Liver (tissue), 9 donors: ENCODE measurements around the gene CHD3. TPM values are rescaled to one million over a fixed set of nuclear protein-coding genes. Genes with fewer than 3 reads are reported as not detected.
A peak's percentile ranks its signal among the peaks of the same experiment; 100 is the strongest.

Source experiments
- DNase-seq: peaks from one replicate; pipeline ENCODE4 v3.0.0-alpha.2; 2017; ENCODE audit warnings: low spot score
- H3K27ac ChIP-seq, 2 donors: one replicate each; pipeline ENCODE4 v1.7.0; 2013; ENCODE audit warnings: inconsistent platforms in 2 of 2, low read length in 2 of 2, control low read depth in 1 of 2, low read depth in 1 of 2, mild to moderate bottlenecking in 1 of 2
- H3K27me3 ChIP-seq, 4 donors: one replicate each; pipeline versions ENCODE4 v1.6.1 to v1.7.0; 2013; ENCODE audit warnings: low read length in 3 of 4, inconsistent platforms in 1 of 4, mild to moderate bottlenecking in 1 of 4, moderate library complexity in 1 of 4; ENCODE audit not compliant: control insufficient read depth in 4 of 4, insufficient read depth in 4 of 4
- H3K36me3 ChIP-seq, 4 donors: one replicate each; pipeline versions ENCODE4 v1.6.1 to v1.7.0; 2013; ENCODE audit warnings: low read length in 3 of 4, mild to moderate bottlenecking in 3 of 4, low read depth in 1 of 4, moderate library complexity in 1 of 4; ENCODE audit not compliant: control insufficient read depth in 4 of 4, insufficient read depth in 3 of 4
- H3K4me1 ChIP-seq, 4 donors: one replicate each; pipeline versions ENCODE4 v1.6.1 to v1.7.0; 2013; ENCODE audit warnings: low read length in 3 of 4, mild to moderate bottlenecking in 3 of 4, moderate library complexity in 1 of 4; ENCODE audit not compliant: control insufficient read depth in 4 of 4, insufficient read depth in 4 of 4
- H3K4me3 ChIP-seq, 3 donors: one replicate each; pipeline versions ENCODE4 v1.6.1 to v1.7.0; 2013; ENCODE audit warnings: low read length in 3 of 3, control low read depth in 1 of 3, low read depth in 1 of 3, mild to moderate bottlenecking in 1 of 3
- H3K9ac ChIP-seq, 2 donors: one replicate each; pipeline ENCODE4 v1.7.0; 2013; ENCODE audit warnings: low read length in 2 of 2, mild to moderate bottlenecking in 2 of 2, moderate library complexity in 2 of 2, control low read depth in 1 of 2, low read depth in 1 of 2
- H3K9me3 ChIP-seq, 4 donors: one replicate each; pipeline versions ENCODE4 v1.6.1 to v1.7.0; 2013; ENCODE audit warnings: low read length in 3 of 4; ENCODE audit not compliant: control insufficient read depth in 4 of 4
- EGR1 ChIP-seq, 2 donors: IDR thresholded peaks; 2 replicates each; pipeline ENCODE4 v1.6.1; 2016 to 2018; ENCODE audit warnings: antibody characterized with exemption in 2 of 2, low read depth in 2 of 2
- FOXA2 ChIP-seq: IDR thresholded peaks from 2 replicates; pipeline ENCODE4 v1.6.1; 2016; ENCODE audit warnings: antibody characterized with exemption
- GABPA ChIP-seq, 2 donors: IDR thresholded peaks in 1 of 2; conservative IDR thresholded peaks in 1 of 2; 2 replicates each; pipeline ENCODE4 v1.6.1; 2016; ENCODE audit warnings: antibody characterized with exemption in 2 of 2, mild to moderate bottlenecking in 1 of 2, moderate library complexity in 1 of 2
- HNF4A ChIP-seq, 2 donors: conservative IDR thresholded peaks; 2 replicates each; pipeline ENCODE4 v1.6.1; 2016; ENCODE audit warnings: antibody characterized with exemption in 2 of 2, mild to moderate bottlenecking in 2 of 2
- HNF4G ChIP-seq: IDR thresholded peaks from 2 replicates; pipeline ENCODE4 v1.6.1; 2016; ENCODE audit warnings: antibody characterized with exemption
- JUND ChIP-seq, 2 donors: IDR thresholded peaks; 2 replicates each; pipeline ENCODE4 v1.6.1; 2016; ENCODE audit warnings: antibody characterized with exemption in 2 of 2
- NR2F2 ChIP-seq: IDR thresholded peaks from 2 replicates; pipeline ENCODE4 v1.6.1; 2016; ENCODE audit warnings: antibody characterized with exemption
- RAD21 ChIP-seq, 2 donors: IDR thresholded peaks; 2 replicates each; pipeline ENCODE4 v1.6.1; 2016; ENCODE audit warnings: antibody characterized with exemption in 2 of 2, mild to moderate bottlenecking in 2 of 2
- RXRA ChIP-seq, 2 donors: IDR thresholded peaks; 2 replicates each; pipeline ENCODE4 v1.6.1; 2017 to 2018; ENCODE audit warnings: antibody characterized with exemption in 2 of 2, mild to moderate bottlenecking in 1 of 2
- SP1 ChIP-seq: IDR thresholded peaks from 2 replicates; pipeline ENCODE4 v1.6.1; 2018; ENCODE audit warnings: antibody characterized with exemption, mild to moderate bottlenecking
- TAF1 ChIP-seq: conservative IDR thresholded peaks from 2 replicates; pipeline ENCODE4 v1.6.1; 2016; ENCODE audit warnings: antibody characterized with exemption, mild to moderate bottlenecking
- YY1 ChIP-seq: IDR thresholded peaks from 2 replicates; pipeline ENCODE4 v1.6.1; 2016; ENCODE audit warnings: antibody characterized with exemption, mild to moderate bottlenecking
- WGBS: extraction: QIAGEN DNeasy Blood & Tissue Kit; methylation state at CpG from one replicate; pipeline ENCODE4 v1.1.7; 2013; 5-methylcytosine and 5-hydroxymethylcytosine counted together
- polyA plus RNA-seq, 2 donors: library from polyadenylated mRNA; stranded (reverse) in 1 of 2; unstranded in 1 of 2; fragments of 200-250 nt in 1 of 2; fragments of >200 nt in 1 of 2; fragmentation: Nextera tagmentation in 1 of 2; extraction: Ambion mirVana in 1 of 2; gene quantifications; one replicate each; pipeline versions ENCODE4 v1.2.1 to v1.2.3, GENCODE V29; 2013 to 2015
- total RNA-seq, 2 donors: library from RNA; depleted of rRNA; stranded (reverse); fragments of >200 nt; gene quantifications; one replicate each; pipeline ENCODE4 v1.2.3, GENCODE V29; 2014
- TF ChIP-seq, protein P1 (sequence below): IDR thresholded peaks from 2 replicates; pipeline ENCODE4 v1.6.1; 2016; ENCODE audit warnings: antibody characterized with exemption
- TF ChIP-seq, protein P2 (sequence below): IDR thresholded peaks from 2 replicates; pipeline ENCODE4 v1.6.1; 2016; ENCODE audit warnings: antibody characterized with exemption, mild to moderate bottlenecking
- TF ChIP-seq, protein P3 (sequence below): IDR thresholded peaks from 2 replicates; pipeline ENCODE4 v1.6.1; 2016; ENCODE audit warnings: antibody characterized with exemption
- TF ChIP-seq, protein P4 (sequence below): fragments of 150-350 bp; IDR thresholded peaks from 2 replicates; pipeline ENCODE4 v1.5.1; 2017; ENCODE audit warnings: improper control_type of control experiment, low read depth, low read length; ENCODE audit not compliant: missing input control
- TF ChIP-seq, protein P5 (sequence below): IDR thresholded peaks from 2 replicates; pipeline ENCODE4 v1.6.1; 2016; ENCODE audit warnings: antibody characterized with exemption
- donor health status: healthy.
- donor health status: healthy.
- donor health status: healthy.
- donor health status: healthy.
- donor health status: healthy.

The CHD3 gene
- total and polyA plus RNA-seq, 4 donors = 1.9 to 14.4 (median 7.2) TPM

DNA sequence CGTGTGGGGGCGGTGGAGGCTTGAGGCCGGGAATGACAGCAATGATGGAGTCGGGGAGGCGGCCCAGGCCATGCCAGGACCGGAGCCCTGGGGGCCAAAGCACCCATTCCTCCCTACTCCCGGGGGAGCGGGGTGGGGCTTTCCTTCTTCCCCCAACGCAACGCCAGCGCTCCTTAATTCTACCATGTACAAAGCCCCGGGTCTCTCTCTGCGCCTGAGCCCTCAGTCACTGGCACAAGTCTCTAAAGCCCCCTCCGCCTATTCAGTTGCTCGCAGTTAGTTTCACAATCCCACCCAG lies 27.7 kb downstream of the CHD3 start:
- peaks cover 6 to 12% (median 9%) of the 10 kb centered on the region in 4 donors for H3K4me1 ChIP-seq
- H3K36me3 ChIP-seq = peaks cover 0 to 3% (median 0%) of the 10 kb centered on the region in 4 donors
- H3K9me3 ChIP-seq = no peaks in the 10 kb centered on the region
- peak overlapping the region; percentile 61 to 79 for H3K27ac ChIP-seq
- TF ChIP-seq, protein P1, sequence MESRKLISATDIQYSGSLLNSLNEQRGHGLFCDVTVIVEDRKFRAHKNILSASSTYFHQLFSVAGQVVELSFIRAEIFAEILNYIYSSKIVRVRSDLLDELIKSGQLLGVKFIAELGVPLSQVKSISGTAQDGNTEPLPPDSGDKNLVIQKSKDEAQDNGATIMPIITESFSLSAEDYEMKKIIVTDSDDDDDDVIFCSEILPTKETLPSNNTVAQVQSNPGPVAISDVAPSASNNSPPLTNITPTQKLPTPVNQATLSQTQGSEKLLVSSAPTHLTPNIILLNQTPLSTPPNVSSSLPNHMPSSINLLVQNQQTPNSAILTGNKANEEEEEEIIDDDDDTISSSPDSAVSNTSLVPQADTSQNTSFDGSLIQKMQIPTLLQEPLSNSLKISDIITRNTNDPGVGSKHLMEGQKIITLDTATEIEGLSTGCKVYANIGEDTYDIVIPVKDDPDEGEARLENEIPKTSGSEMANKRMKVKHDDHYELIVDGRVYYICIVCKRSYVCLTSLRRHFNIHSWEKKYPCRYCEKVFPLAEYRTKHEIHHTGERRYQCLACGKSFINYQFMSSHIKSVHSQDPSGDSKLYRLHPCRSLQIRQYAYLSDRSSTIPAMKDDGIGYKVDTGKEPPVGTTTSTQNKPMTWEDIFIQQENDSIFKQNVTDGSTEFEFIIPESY = no peak
- TF ChIP-seq, protein P2, sequence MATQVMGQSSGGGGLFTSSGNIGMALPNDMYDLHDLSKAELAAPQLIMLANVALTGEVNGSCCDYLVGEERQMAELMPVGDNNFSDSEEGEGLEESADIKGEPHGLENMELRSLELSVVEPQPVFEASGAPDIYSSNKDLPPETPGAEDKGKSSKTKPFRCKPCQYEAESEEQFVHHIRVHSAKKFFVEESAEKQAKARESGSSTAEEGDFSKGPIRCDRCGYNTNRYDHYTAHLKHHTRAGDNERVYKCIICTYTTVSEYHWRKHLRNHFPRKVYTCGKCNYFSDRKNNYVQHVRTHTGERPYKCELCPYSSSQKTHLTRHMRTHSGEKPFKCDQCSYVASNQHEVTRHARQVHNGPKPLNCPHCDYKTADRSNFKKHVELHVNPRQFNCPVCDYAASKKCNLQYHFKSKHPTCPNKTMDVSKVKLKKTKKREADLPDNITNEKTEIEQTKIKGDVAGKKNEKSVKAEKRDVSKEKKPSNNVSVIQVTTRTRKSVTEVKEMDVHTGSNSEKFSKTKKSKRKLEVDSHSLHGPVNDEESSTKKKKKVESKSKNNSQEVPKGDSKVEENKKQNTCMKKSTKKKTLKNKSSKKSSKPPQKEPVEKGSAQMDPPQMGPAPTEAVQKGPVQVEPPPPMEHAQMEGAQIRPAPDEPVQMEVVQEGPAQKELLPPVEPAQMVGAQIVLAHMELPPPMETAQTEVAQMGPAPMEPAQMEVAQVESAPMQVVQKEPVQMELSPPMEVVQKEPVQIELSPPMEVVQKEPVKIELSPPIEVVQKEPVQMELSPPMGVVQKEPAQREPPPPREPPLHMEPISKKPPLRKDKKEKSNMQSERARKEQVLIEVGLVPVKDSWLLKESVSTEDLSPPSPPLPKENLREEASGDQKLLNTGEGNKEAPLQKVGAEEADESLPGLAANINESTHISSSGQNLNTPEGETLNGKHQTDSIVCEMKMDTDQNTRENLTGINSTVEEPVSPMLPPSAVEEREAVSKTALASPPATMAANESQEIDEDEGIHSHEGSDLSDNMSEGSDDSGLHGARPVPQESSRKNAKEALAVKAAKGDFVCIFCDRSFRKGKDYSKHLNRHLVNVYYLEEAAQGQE = no peak
- TF ChIP-seq HNF4A (conservative IDR thresholded peaks at IDR 0.05) = no peak
- no peak for TF ChIP-seq EGR1 (IDR thresholded peaks at IDR 0.05; ENCODE audit: low read depth in 2 of 2)
- peak overlapping the region in 2 of 3 donors; percentile 46 to 52 for H3K4me3 ChIP-seq
- DNase-seq = no peak
- no peaks in the 10 kb centered on the region for H3K27me3 ChIP-seq
- 46% methylated on average over 15 of the region's 15 CpGs for WGBS
- H3K9ac ChIP-seq = peak overlapping the region in 1 of 2 donors; percentile 36

DNA sequence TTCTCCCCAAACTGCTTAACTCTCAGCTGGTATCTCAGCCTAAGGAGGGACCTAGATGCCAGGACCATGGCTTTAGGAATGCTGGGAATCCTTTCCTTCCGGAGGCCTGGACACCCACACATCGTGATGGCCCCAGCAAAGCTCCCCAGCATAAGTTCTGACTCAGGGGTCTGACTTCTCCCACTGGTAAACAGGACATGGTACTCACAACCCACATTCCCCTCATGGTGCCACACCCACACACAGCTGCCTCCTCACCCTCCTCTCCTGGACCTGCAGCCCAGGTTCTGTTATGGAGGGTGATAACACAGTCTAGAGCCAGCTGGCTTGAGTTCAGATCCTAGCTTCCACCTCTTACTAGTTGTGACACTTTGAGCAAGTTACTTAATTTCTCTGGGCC lies 28.2 kb downstream of the CHD3 start:
- Histone ChIP-seq H3K27ac (no peak overlapping the region), H3K36me3 (no peaks in the 10 kb centered on the region), H3K9me3 (no peaks in the 10 kb centered on the region), H3K27me3 (no peaks in the 10 kb centered on the region), H3K9ac (no peak overlapping the region), H3K4me3 (no peak overlapping the region), H3K4me1 (peaks cover 6 to 12% (median 9%) of the 10 kb centered on the region in 4 donors)
- no peak for DNase-seq
- TF ChIP-seq RXRA (IDR thresholded peaks at IDR 0.05) = no peak
- TF ChIP-seq SP1 = no peak
- no peak for TF ChIP-seq HNF4G
- no peak for TF ChIP-seq RAD21 (IDR thresholded peaks at IDR 0.05)
- TF ChIP-seq, protein P3, sequence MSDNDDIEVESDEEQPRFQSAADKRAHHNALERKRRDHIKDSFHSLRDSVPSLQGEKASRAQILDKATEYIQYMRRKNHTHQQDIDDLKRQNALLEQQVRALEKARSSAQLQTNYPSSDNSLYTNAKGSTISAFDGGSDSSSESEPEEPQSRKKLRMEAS = no peak
- TF ChIP-seq NR2F2 = no peak
- no peak for TF ChIP-seq TAF1
- TF ChIP-seq FOXA2 = no peak
- no peak for TF ChIP-seq JUND (IDR thresholded peaks at IDR 0.05)
- TF ChIP-seq, protein P4, sequence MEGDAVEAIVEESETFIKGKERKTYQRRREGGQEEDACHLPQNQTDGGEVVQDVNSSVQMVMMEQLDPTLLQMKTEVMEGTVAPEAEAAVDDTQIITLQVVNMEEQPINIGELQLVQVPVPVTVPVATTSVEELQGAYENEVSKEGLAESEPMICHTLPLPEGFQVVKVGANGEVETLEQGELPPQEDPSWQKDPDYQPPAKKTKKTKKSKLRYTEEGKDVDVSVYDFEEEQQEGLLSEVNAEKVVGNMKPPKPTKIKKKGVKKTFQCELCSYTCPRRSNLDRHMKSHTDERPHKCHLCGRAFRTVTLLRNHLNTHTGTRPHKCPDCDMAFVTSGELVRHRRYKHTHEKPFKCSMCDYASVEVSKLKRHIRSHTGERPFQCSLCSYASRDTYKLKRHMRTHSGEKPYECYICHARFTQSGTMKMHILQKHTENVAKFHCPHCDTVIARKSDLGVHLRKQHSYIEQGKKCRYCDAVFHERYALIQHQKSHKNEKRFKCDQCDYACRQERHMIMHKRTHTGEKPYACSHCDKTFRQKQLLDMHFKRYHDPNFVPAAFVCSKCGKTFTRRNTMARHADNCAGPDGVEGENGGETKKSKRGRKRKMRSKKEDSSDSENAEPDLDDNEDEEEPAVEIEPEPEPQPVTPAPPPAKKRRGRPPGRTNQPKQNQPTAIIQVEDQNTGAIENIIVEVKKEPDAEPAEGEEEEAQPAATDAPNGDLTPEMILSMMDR = no peak
- no peak for TF ChIP-seq YY1
- no peak for TF ChIP-seq EGR1 (IDR thresholded peaks at IDR 0.05; ENCODE audit: low read depth in 2 of 2)
- TF ChIP-seq HNF4A (conservative IDR thresholded peaks at IDR 0.05) = no peak
- TF ChIP-seq GABPA (IDR thresholded peaks at IDR 0.05 in 1 of 2, conservative IDR thresholded peaks at IDR 0.05 in 1 of 2) = no peak
- TF ChIP-seq, protein P5, sequence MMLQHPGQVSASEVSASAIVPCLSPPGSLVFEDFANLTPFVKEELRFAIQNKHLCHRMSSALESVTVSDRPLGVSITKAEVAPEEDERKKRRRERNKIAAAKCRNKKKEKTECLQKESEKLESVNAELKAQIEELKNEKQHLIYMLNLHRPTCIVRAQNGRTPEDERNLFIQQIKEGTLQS = no peak
- 86% methylated on average over 2 of the region's 2 CpGs for WGBS
